HUDEP-2 (cell line): ENCODE results near the gene LIG4.
A peak's percentile ranks its signal among the peaks of the same experiment; 100 is the strongest.

Source experiments
- DNase-seq, 76 experiments: peaks; one replicate each; lab custom pipeline; 2025; ENCODE audit not compliant: unreplicated experiment in 76 of 76; lab: John Stamatoyannopoulos, UW

The LIG4 gene

DNA sequence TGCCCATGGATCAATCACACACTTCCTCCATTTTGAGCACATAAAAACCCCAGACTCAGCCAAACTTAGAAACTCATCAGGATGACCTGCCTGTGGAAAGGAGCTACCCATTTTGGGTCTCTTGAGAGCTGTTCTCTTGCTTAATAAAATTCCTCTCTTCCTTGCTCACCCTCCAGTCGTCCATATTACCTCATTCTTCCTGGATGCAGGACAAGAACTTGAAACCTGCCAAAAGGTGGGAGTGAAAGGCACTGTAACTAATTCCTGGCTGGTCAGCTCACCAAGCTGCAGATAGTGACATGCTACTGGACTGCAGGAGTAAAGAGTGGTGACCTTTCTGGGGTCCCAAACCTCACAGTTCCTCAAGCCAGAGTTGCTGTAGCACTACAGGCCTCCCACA, 20.2 kb downstream of the LIG4 start:
- no peak for DNase-seq

DNA sequence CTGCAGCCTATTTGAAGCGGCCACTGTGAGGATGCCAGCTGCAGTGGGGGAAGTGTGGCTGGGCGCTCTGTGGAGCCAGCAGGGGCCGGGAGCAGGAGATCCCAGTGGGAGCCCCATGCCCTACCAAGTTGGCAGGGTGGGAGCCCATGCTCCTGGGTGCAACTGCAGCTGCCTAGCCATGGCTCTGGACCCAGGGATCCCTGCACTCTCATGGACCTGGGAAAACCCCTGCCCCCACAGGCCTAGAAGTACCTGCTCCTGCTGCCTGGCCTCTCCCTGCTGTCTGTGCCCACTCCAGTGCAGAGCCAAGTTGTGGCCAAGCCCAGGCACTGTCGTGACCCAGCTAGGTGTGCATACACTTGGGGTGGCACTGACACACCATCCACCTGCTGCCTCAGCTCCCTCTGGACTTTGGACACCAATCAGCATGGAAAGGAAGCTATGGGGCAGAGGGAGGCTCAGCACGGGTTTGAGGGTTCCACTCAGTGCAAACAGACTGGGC, 20.9 kb downstream of the LIG4 start:
- DNase-seq = no peak

DNA sequence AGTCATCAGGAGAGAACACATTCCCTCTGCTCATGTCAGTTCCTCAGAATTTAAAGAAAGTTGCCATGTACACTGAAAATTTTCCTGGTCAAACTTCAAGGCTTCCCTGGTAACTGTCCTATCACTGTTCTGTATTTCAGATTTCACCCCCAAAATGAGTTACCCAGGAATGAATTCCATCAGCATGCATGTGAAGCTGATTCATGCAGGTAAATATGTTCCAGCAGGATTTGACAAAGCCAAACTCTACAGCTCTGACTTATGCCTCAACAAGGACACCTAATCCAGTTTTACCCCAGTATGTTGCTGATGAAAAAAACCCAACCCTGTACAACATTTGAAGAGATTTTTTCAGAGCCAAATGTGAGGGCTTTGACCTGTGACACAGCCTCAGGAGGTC, 21.5 kb downstream of the LIG4 start:
- DNase-seq = no peak

GRCh38 chr13:108190897-108191296, 24.4 kb downstream of the LIG4 start:
- DNase-seq = no peak

- no peak for DNase-seq
These were observed 27.1 kb downstream of the LIG4 start for GRCh38 chr13:108188260-108188659.

- no peak for DNase-seq
These were observed 30.1 kb downstream of the LIG4 start for GRCh38 chr13:108185223-108185622.

DNA sequence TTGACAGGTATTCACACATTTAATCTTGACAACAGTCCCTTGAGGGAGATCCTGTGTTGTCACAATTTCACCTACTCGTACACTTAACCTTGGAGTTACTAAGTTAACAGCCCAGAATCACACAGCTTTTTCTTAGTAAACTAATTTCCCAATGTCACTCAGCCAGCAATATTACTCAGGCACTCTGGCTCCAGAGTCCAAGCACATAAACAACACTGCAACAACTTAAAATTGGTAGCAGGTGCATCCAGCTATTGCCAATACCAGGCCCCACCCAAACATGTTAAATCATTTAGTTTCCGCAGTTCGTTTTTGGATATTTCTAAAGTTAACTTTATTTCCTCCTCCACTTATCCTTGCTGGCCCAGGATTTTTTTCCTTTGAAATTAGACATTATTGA, 32.7 kb downstream of the LIG4 start:
- no peak for DNase-seq

DNA sequence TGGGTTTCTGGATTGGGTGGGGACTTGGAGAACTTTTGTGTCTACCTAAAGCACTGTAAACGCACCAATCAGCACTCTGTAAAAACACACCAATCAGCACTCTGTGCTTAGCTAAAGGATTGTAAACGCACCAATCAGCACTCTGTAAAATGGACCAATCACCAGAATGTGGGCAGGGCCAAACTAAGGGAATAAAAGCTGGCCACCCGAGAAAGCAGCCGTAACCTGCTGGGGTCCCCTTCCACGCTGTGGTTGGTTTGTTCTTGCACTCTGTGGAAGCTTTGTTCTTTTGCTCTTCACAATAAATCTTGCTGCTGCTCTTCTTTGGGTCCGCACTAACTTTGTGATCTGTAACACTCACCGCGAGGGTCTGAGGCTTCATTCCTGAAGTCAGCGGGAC, 37.3 kb downstream of the LIG4 start:
- no peak for DNase-seq

GRCh38 chr13:108176685-108177274, 38.6 kb downstream of the LIG4 start:
- peak in 20 of 76 experiments; percentile 1 to 43 (median 11) for DNase-seq

DNA sequence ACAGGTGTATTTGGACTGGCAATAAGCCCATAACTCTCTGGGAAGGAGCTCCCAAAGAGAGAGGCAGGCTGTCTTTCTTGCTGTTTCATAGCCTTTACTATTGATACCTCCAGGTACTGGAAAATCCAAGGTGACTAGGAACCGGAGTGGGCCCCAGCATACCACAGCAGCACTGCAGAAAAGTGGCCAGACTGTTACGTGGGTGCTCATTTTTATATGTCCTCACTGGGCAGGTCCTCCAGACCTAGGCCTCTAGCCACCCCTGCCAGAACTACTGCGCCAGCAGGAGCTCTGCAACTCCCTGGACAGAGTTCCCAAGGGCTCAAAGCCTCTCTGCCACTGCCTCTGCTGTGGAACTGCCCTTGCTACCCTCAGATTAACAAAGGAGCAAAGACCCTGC, 46.4 kb downstream of the LIG4 start:
- no peak for DNase-seq

DNA sequence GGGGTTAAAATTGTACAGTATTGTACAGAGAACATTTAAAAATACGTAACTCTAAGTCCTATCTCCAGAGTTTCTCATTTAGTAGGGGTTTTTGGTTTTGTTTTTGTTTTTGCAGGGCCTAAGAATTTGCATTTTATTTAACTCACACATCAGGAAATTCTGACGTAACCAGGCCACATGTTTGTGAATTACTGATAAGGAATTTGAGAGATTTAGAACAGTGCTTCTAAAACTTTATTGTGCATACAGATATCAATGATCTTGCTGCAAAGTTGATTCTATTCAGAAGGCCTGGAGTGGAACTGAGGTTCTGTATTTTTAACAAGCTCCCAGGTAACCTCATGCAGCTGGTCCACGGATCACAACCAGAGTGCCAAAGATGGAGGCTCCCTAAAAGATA, 49.3 kb downstream of the LIG4 start:
- DNase-seq = no peak

DNA sequence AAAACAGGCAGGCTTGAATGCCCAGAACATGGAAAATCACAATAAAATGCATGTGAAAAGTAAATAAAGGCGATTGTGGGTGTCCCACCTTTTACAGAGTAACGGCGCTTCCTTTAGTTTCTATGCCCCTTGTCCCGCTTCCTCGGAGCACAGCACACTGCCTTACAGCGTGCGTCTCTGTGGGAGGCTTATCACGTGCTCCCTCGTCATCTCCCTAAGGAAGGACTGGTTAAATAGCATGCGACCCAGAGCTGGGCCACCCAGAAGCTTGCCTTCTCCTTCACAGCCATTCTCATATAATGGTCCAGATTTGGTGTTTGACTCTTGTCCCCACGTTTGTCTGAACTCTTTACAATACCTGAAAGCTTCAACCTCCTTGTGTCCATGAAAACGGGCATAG, 56.6 kb downstream of the LIG4 start:
- no peak for DNase-seq
